Epithelial cell of esophagus (primary cell): ENCODE data around the gene ITIH6.
"Not testable (repeated sequence)": the region's sequence is repeated elsewhere in the genome, so short reads cannot be mapped to it uniquely, and the experiment has no call there.

Experiments
- DNase-seq: peaks from one replicate; pipeline ENCODE4 v3.0.0; 2010; ENCODE audit warnings: low read depth
- H3K4me3 ChIP-seq: 2 replicates; pipeline ENCODE4 v1.5.1; 2011; ENCODE audit warnings: mild to moderate bottlenecking, low read length, control low read depth
- CTCF ChIP-seq: IDR thresholded peaks from 2 replicates; pipeline ENCODE4 v1.5.1; 2011; ENCODE audit warnings: low read depth, mild to moderate bottlenecking, low read length, control low read depth, inconsistent platforms; ENCODE audit not compliant: insufficient read depth; ENCODE audit errors: missing control alignments

ITIH6 gene

DNA sequence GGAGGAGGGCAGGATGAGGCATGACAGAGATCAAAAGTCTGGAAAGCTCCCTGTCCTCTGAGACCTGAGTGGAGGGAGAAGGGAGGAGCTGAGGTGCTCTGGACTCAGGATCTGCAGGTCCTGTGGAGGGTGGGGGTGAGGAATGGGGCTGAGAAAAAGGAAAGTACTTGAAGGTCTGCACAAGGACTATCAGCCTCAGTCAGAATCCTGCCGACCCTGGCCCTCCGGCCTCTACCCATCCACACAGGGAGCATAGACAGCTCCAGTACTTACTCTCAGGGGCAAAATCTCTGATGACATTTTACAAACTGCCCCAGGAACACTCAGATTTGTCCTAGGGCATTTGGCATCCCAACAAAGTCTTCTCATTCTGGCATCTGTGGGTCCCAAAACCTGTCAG is 991 bp upstream of the ITIH6 start:
- TF ChIP-seq CTCF = no peak

DNA sequence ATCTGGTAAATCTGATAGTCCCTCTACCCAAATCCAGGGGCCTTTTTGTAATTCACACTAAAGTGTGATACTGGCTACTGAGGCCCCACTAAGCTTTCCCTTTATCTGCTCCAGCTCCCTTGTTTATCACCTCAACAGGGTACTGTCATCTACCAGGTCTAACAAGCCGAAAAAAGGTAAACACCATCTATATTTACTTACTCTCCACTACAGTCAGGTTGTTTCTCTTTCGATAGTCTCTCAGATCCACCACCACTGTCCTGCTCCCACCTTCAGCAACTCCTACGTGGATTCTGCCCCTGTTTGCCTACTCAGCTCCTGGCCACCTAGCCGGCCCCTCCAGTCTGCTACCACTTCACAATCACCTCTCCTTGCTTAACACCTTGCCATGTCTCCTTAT is 3.3 kb downstream of the ITIH6 start:
- no peak overlapping the region for H3K4me3 ChIP-seq
- DNase-seq = no peak
- TF ChIP-seq CTCF = no peak

More for the DNA sequence above, 991 bp upstream of the ITIH6 start:
- no peak overlapping the region for H3K4me3 ChIP-seq
- DNase-seq = no peak

DNA sequence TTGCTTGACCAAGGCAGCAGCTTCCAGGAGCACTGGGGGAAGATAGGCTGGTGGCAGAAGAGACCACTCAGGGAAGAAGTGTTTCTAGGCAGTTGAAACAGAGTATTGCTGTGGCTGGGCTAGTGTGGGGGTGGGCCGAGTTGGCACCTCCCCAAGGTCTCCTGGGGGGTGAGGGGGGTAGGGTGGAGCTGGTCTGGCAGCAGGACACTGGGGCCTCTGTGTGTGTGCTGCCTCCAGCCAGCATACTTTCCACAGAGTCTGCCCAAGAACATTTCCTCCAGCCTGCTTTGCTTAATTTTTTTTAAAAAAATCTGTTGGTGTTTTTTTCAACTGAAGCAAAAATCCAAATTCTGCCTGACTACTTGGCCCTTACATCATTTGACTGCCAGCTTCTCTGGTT is 4.0 kb downstream of the ITIH6 start:
- H3K4me3 ChIP-seq = no peak overlapping the region
- DNase-seq = no peak
- no peak for TF ChIP-seq CTCF

- DNase-seq, H3K4me3 ChIP-seq: not testable (repeated sequence)
Measured at GRCh38 chrX:54789405-54789804, 8.7 kb downstream of the ITIH6 start.

- TF ChIP-seq CTCF = no peak
- H3K4me3 ChIP-seq = no peak overlapping the region
- no peak for DNase-seq
Measured at GRCh38 chrX:54788446-54788845, 9.6 kb downstream of the ITIH6 start.

GRCh38 chrX:54786967-54787366 is 11.1 kb downstream of the ITIH6 start:
- TF ChIP-seq CTCF = peak; percentile 39
- peak; percentile 36 for DNase-seq
- no peak overlapping the region for H3K4me3 ChIP-seq

DNA sequence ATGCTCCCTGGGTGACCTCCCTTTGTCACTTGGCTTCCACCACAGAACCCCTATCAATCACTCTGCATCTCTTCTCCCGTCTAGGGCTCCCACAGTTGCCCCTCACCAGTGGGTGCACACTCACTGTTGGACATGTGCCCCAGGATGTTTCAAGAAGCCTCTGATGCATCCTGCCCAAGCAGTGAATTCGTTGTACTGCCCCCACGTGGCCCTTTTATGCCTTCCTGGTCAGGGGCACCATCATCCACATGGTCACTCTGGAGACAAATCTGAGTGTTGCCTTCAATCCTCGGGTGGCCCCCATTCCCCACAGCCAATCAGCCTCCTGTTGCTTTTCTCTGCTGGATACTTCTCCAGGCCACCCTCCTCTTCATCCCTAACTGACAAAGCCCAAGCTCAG is 12.2 kb downstream of the ITIH6 start:
- peak; percentile 6 for DNase-seq
- H3K4me3 ChIP-seq = no peak overlapping the region
- peak; percentile 17 for TF ChIP-seq CTCF

GRCh38 chrX:54776987-54777672 is 20.9 kb downstream of the ITIH6 start:
- no peak for DNase-seq
- H3K4me3 ChIP-seq = no peak overlapping the region
- no peak for TF ChIP-seq CTCF
